ENCODE measurements around the gene NUP107.

NUP107 gene

GRCh38 chr12:68776976-68777610 is 90.3 kb downstream of the NUP107 start:
- Histone ChIP-seq H3K9me3 (ENCODE audit: low read length) (no peaks in the 10 kb centered on the region), H3K27ac (ENCODE audit: low read depth, low read length) (no peak overlapping the region), H3K4me1 (ENCODE audit: insufficient read depth, low read length) (no peaks in the 10 kb centered on the region), H3K9ac (ENCODE audit: low read length) (no peak overlapping the region), H3K4me3 (ENCODE audit: low read depth in 1 of 2, low read length in 2 of 2) (no peak overlapping the region), H3K27me3 (ENCODE audit: control insufficient read depth in 1 of 2, insufficient read depth in 2 of 2, low read length in 2 of 2) (no peaks in the 10 kb centered on the region), H3K36me3 (ENCODE audit: insufficient read depth, low read length) (no peaks in the 10 kb centered on the region)

- H3K4me3 ChIP-seq (ENCODE audit: low read depth in 1 of 2, low read length in 2 of 2) = no peak overlapping the region
- H3K9me3 ChIP-seq (ENCODE audit: low read length) = no peaks in the 10 kb centered on the region
- H3K9ac ChIP-seq (ENCODE audit: low read length) = no peak overlapping the region
- H3K27ac ChIP-seq (ENCODE audit: low read depth, low read length) = no peak overlapping the region
- no peaks in the 10 kb centered on the region for H3K4me1 ChIP-seq (ENCODE audit: insufficient read depth, low read length)
- no peaks in the 10 kb centered on the region for H3K27me3 ChIP-seq (ENCODE audit: control insufficient read depth in 1 of 2, insufficient read depth in 2 of 2, low read length in 2 of 2)
- no peaks in the 10 kb centered on the region for H3K36me3 ChIP-seq (ENCODE audit: insufficient read depth, low read length)
Measured at GRCh38 chr12:68779280-68779679, 92.5 kb downstream of the NUP107 start.

GRCh38 chr12:68780731-68781130 is 94.0 kb downstream of the NUP107 start:
- H3K36me3 ChIP-seq (ENCODE audit: insufficient read depth, low read length) = no peaks in the 10 kb centered on the region
- H3K27me3 ChIP-seq (ENCODE audit: control insufficient read depth in 1 of 2, insufficient read depth in 2 of 2, low read length in 2 of 2) = no peaks in the 10 kb centered on the region
- H3K9me3 ChIP-seq (ENCODE audit: low read length) = no peaks in the 10 kb centered on the region
- H3K9ac ChIP-seq (ENCODE audit: low read length) = no peak overlapping the region
- no peak overlapping the region for H3K4me3 ChIP-seq (ENCODE audit: low read depth in 1 of 2, low read length in 2 of 2)
- H3K4me1 ChIP-seq (ENCODE audit: insufficient read depth, low read length) = no peaks in the 10 kb centered on the region
- H3K27ac ChIP-seq (ENCODE audit: low read depth, low read length) = no peak overlapping the region

- no peaks in the 10 kb centered on the region for H3K36me3 ChIP-seq (ENCODE audit: insufficient read depth, low read length)
- H3K27ac ChIP-seq (ENCODE audit: low read depth, low read length) = no peak overlapping the region
- H3K4me3 ChIP-seq (ENCODE audit: low read depth in 1 of 2, low read length in 2 of 2) = no peak overlapping the region
Measured at GRCh38 chr12:68781728-68782127, 95.0 kb downstream of the NUP107 start.

GRCh38 chr12:68784015-68784414 is 97.2 kb downstream of the NUP107 start:
- Histone ChIP-seq H3K4me3 (ENCODE audit: low read depth in 1 of 2, low read length in 2 of 2) (no peak overlapping the region), H3K4me1 (ENCODE audit: insufficient read depth, low read length) (no peaks in the 10 kb centered on the region), H3K27me3 (ENCODE audit: control insufficient read depth in 1 of 2, insufficient read depth in 2 of 2, low read length in 2 of 2) (no peaks in the 10 kb centered on the region), H3K9me3 (ENCODE audit: low read length) (no peaks in the 10 kb centered on the region), H3K27ac (ENCODE audit: low read depth, low read length) (no peak overlapping the region), H3K9ac (ENCODE audit: low read length) (no peak overlapping the region), H3K36me3 (ENCODE audit: insufficient read depth, low read length) (no peaks in the 10 kb centered on the region)

More at GRCh38 chr12:68781728-68782127, 95.0 kb downstream of the NUP107 start:
- no peaks in the 10 kb centered on the region for H3K4me1 ChIP-seq (ENCODE audit: insufficient read depth, low read length)
- H3K27me3 ChIP-seq (ENCODE audit: control insufficient read depth in 1 of 2, insufficient read depth in 2 of 2, low read length in 2 of 2) = no peaks in the 10 kb centered on the region
- H3K9ac ChIP-seq (ENCODE audit: low read length) = no peak overlapping the region
- no peaks in the 10 kb centered on the region for H3K9me3 ChIP-seq (ENCODE audit: low read length)

DNA sequence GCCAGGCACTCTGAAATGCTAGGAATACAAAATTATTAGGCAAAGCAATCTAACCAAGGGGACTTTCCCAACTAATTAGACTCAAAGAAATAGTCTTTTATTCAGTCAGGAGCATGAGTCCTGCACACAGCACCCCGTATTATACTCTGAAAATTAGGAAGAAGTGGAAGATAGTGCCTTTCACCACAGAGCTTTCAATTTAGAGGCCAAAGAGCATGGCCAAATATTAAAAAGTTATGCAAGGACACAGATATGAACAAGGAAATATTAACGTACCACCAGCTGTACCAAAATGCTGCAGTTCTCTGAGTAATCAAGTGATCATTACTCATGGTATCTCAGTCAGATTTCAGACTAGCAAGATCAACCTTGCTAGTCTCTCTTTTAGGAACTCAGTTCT is 98.6 kb downstream of the NUP107 start:
- Histone ChIP-seq H3K36me3 (ENCODE audit: insufficient read depth, low read length) (no peaks in the 10 kb centered on the region), H3K4me3 (ENCODE audit: low read depth in 1 of 2, low read length in 2 of 2) (no peak overlapping the region), H3K4me1 (ENCODE audit: insufficient read depth, low read length) (no peaks in the 10 kb centered on the region), H3K9ac (ENCODE audit: low read length) (no peak overlapping the region), H3K9me3 (ENCODE audit: low read length) (no peaks in the 10 kb centered on the region), H3K27me3 (ENCODE audit: control insufficient read depth in 1 of 2, insufficient read depth in 2 of 2, low read length in 2 of 2) (no peaks in the 10 kb centered on the region), H3K27ac (ENCODE audit: low read depth, low read length) (no peak overlapping the region)

GRCh38 chr12:68785823-68786222 is 99.0 kb downstream of the NUP107 start:
- Histone ChIP-seq H3K36me3 (ENCODE audit: insufficient read depth, low read length) (no peaks in the 10 kb centered on the region), H3K27ac (ENCODE audit: low read depth, low read length) (no peak overlapping the region), H3K9me3 (ENCODE audit: low read length) (no peaks in the 10 kb centered on the region), H3K4me1 (ENCODE audit: insufficient read depth, low read length) (no peaks in the 10 kb centered on the region), H3K9ac (ENCODE audit: low read length) (no peak overlapping the region), H3K27me3 (ENCODE audit: control insufficient read depth in 1 of 2, insufficient read depth in 2 of 2, low read length in 2 of 2) (no peaks in the 10 kb centered on the region), H3K4me3 (ENCODE audit: low read depth in 1 of 2, low read length in 2 of 2) (no peak overlapping the region)

DNA sequence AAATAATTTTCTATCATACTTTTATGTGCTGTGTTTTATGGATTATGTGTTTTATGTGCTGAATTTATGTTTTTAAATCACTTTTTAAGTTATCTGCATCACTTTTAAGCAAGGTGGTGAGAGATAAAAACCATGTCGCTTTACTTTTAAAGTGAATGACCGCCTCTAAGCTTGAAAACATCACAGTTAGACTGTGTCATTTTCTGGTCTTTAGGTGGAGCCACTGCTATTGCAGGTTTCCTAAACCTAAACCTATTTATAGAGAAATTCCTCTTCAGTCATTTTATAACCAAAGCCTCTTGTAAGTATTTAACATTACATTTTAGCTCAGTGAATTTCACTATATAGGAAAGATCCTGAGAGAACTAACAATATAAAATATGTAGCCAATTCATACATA is 100.2 kb downstream of the NUP107 start:
- no peak overlapping the region for H3K9ac ChIP-seq (ENCODE audit: low read length)
- H3K4me3 ChIP-seq (ENCODE audit: low read depth in 1 of 2, low read length in 2 of 2) = no peak overlapping the region
- no peak overlapping the region for H3K27ac ChIP-seq (ENCODE audit: low read depth, low read length)
- no peaks in the 10 kb centered on the region for H3K36me3 ChIP-seq (ENCODE audit: insufficient read depth, low read length)
- H3K9me3 ChIP-seq (ENCODE audit: low read length) = no peaks in the 10 kb centered on the region
- H3K4me1 ChIP-seq (ENCODE audit: insufficient read depth, low read length) = no peaks in the 10 kb centered on the region
- no peaks in the 10 kb centered on the region for H3K27me3 ChIP-seq (ENCODE audit: control insufficient read depth in 1 of 2, insufficient read depth in 2 of 2, low read length in 2 of 2)

- Histone ChIP-seq H3K9ac (ENCODE audit: low read length) (no peak overlapping the region), H3K27ac (ENCODE audit: low read depth, low read length) (no peak overlapping the region), H3K9me3 (ENCODE audit: low read length) (no peaks in the 10 kb centered on the region), H3K4me3 (ENCODE audit: low read depth in 1 of 2, low read length in 2 of 2) (no peak overlapping the region), H3K27me3 (ENCODE audit: control insufficient read depth in 1 of 2, insufficient read depth in 2 of 2, low read length in 2 of 2) (no peaks in the 10 kb centered on the region), H3K4me1 (ENCODE audit: insufficient read depth, low read length) (no peaks in the 10 kb centered on the region), H3K36me3 (ENCODE audit: insufficient read depth, low read length) (no peaks in the 10 kb centered on the region)
Measured at GRCh38 chr12:68788554-68789143, 101.9 kb downstream of the NUP107 start.

DNA sequence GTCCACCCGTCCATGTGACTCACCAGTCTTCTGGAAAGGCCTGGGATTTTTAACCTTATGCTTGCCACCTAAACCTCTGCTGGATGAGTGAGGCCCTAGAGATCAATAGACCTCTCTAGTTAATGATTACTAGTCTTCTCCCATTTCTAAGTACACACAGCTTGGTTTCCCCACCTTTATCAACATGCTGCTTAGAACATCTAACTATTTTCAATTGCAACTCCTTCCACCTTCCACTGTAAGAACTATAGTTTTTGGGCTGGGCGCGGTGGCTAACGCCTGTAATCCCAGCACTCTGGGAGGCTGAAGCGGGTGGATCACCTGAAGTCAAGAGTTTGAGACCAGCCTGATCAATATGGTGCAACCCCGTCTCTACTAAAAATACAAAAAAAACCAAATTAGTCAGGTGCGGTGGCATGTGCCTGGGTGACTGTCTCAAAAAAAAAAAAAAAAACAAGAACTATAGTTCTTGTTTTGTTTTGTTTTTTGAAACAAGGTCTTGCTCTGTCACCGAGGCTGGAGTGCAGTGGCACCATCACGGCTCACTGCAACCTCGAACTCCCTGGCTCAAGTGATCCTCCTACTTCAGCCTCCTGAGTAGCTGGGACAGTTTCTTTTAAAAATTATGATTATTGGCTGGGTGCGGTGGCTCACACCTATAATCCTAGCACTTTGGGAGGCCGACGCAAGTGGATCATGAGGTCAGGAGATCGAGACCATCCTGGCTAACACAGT is 102.5 kb downstream of the NUP107 start:
- H3K9ac ChIP-seq (ENCODE audit: low read length) = no peak overlapping the region
- H3K9me3 ChIP-seq (ENCODE audit: low read length) = no peaks in the 10 kb centered on the region
- H3K4me3 ChIP-seq (ENCODE audit: low read depth in 1 of 2, low read length in 2 of 2) = no peak overlapping the region
- no peak overlapping the region for H3K27ac ChIP-seq (ENCODE audit: low read depth, low read length)
- no peaks in the 10 kb centered on the region for H3K4me1 ChIP-seq (ENCODE audit: insufficient read depth, low read length)
- no peaks in the 10 kb centered on the region for H3K36me3 ChIP-seq (ENCODE audit: insufficient read depth, low read length)
- H3K27me3 ChIP-seq (ENCODE audit: control insufficient read depth in 1 of 2, insufficient read depth in 2 of 2, low read length in 2 of 2) = no peaks in the 10 kb centered on the region

DNA sequence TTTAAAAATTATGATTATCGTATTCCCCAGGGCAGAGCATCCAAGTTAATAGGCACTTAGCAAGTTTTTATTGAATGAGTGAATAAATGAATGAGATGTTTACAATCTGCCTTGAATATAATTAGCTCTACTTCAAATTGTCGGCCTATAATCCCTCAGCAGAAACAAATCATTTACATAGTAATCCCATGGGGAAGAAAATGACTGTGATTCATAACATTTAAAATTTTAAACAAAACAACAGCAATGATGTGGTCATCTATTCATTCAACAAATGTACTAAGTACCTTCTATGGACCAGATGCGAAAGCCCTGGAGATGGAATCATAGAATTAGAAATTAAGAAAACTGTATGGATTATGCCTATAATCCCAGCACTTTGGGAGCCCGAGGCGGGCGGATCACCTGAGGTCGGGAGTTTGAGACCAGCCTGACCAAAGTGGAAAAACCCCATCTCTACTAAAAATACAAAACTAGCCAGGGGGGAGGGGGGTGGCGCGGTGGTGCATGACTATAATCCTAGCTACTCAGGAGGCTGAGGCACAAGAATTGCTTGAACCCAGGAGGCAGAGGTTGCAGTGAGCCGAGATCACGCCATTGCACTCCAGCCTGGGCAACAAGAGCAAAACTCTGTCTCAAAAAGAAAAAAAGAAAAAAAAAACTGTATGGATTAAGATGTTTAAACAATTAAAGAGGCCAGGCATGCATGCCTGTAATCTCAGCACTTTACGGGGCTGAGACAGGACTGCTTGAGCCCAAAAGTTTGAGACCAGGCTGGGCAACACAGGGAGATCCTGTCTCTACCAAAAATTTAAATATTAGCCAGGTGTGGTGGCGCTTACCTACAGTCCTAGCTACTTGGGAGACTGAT is 103.5 kb downstream of the NUP107 start:
- Histone ChIP-seq H3K4me3 (ENCODE audit: low read depth in 1 of 2, low read length in 2 of 2) (no peak overlapping the region), H3K36me3 (ENCODE audit: insufficient read depth, low read length) (no peaks in the 10 kb centered on the region), H3K4me1 (ENCODE audit: insufficient read depth, low read length) (no peaks in the 10 kb centered on the region), H3K27me3 (ENCODE audit: control insufficient read depth in 1 of 2, insufficient read depth in 2 of 2, low read length in 2 of 2) (no peaks in the 10 kb centered on the region), H3K27ac (ENCODE audit: low read depth, low read length) (no peak overlapping the region), H3K9ac (ENCODE audit: low read length) (no peak overlapping the region), H3K9me3 (ENCODE audit: low read length) (no peaks in the 10 kb centered on the region)

All from muscle layer of colon (tissue), 2 donors.